SK-N-SH (cell line): ENCODE measurements around the gene SMIM10L2A. TPM values are rescaled to one million over a fixed set of nuclear protein-coding genes. Genes with fewer than 3 reads are reported as not detected.
A peak's percentile ranks its signal among the peaks of the same experiment; 100 is the strongest.
"Not testable (repeated sequence)": the region's sequence is repeated elsewhere in the genome, so short reads cannot be mapped to it uniquely, and the experiment has no call there.

ENCODE experiments used
- CTCF ChIA-PET: fragments of 300-600, 350-600 bp; formaldehyde crosslinking; extraction: SDS; loops from one replicate; lab custom pipeline; 2021; lab: Yijun Ruan, JAX
- POLR2A ChIA-PET: fragments of 350-600 bp; sonication (Branson Sonifier 250); formaldehyde crosslinking; extraction: SDS; loops from one replicate; lab custom pipeline; 2020; ENCODE audit warnings: antibody characterized with exemption, inconsistent platforms; lab: Yijun Ruan, JAX
- DNase-seq: peaks from one replicate; pipeline ENCODE4 v3.0.0; 2012
- H2AFZ ChIP-seq: fragments of 200-600 bp; sonication (generic); 2 replicates; pipeline ENCODE4 v1.8.1; 2016; ENCODE audit warnings: antibody characterized with exemption, mild to moderate bottlenecking, low read depth
- H3F3A ChIP-seq: fragments of 200-600 bp; sonication (generic); replicated peaks from 2 replicates; pipeline ENCODE3; 2016; ENCODE audit warnings: antibody characterized with exemption, mild to moderate bottlenecking; ENCODE audit not compliant: insufficient read depth
- H3K27ac ChIP-seq, 2 experiments: fragments of 200-500 bp in 1 of 2; fragments of 200-600 bp in 1 of 2; sonication (Bioruptor generic) in 1 of 2; sonication (generic), shearing (Covaris generic) in 1 of 2; 2 replicates each; pipeline versions ENCODE4 v1.5.1 to v1.6.1; 2014 to 2016; ENCODE audit warnings: low read depth in 2 of 2, inconsistent platforms in 1 of 2, low read length in 1 of 2, mild to moderate bottlenecking in 1 of 2, mixed read lengths in 1 of 2
- H3K27me3 ChIP-seq: fragments of 200-600 bp; sonication (generic), shearing (Covaris generic); 2 replicates; pipeline ENCODE4 v1.6.1; 2016; ENCODE audit warnings: mixed run types; ENCODE audit not compliant: insufficient read depth
- H3K36me3 ChIP-seq, 2 experiments: fragments of 200-500 bp in 1 of 2; fragments of 200-600 bp in 1 of 2; sonication (Bioruptor generic) in 1 of 2; sonication (generic) in 1 of 2; replicated peaks in 1 of 2; 2 replicates each; pipeline versions ENCODE3 to v1.5.1; 2014 to 2016; ENCODE audit warnings: low read length in 1 of 2, mild to moderate bottlenecking in 1 of 2; ENCODE audit not compliant: insufficient read depth in 2 of 2, control insufficient read depth in 1 of 2
- H3K4me1 ChIP-seq, 2 experiments: fragments of 200-500 bp in 1 of 2; fragments of 200-600 bp in 1 of 2; sonication (Bioruptor generic) in 1 of 2; sonication (generic), shearing (Covaris generic) in 1 of 2; 2 replicates each; pipeline versions ENCODE4 v1.5.1 to v1.6.1; 2014 to 2016; ENCODE audit warnings: low read depth in 1 of 2, low read length in 1 of 2, mixed run types in 1 of 2; ENCODE audit not compliant: insufficient read depth in 2 of 2, control insufficient read depth in 1 of 2
- H3K4me2 ChIP-seq: fragments of 200-600 bp; sonication (generic), shearing (Covaris generic); 2 replicates; pipeline ENCODE4 v1.6.1; 2017; ENCODE audit warnings: mixed run types
- H3K4me3 ChIP-seq, 2 experiments: fragments of 200-500 bp in 1 of 2; fragments of 200-600 bp in 1 of 2; sonication (Bioruptor generic) in 1 of 2; sonication (generic), shearing (Covaris generic) in 1 of 2; 2 replicates each; pipeline versions ENCODE4 v1.5.1 to v1.8.1; 2014 to 2016; ENCODE audit warnings: low read depth in 2 of 2, inconsistent platforms in 1 of 2, low read length in 1 of 2, mild to moderate bottlenecking in 1 of 2, mixed read lengths in 1 of 2, moderate library complexity in 1 of 2
- H3K79me2 ChIP-seq: fragments of 200-600 bp; sonication (generic); 2 replicates; pipeline ENCODE4 v1.8.1; 2017; ENCODE audit warnings: mild to moderate bottlenecking; ENCODE audit not compliant: insufficient read depth
- H3K9ac ChIP-seq: fragments of 200-600 bp; sonication (generic); 2 replicates; pipeline ENCODE4 v1.6.1; 2017; ENCODE audit warnings: mixed run types
- H3K9me2 ChIP-seq: fragments of 200-600 bp; sonication (generic); 2 replicates; pipeline ENCODE4 v1.6.1; 2017; ENCODE audit warnings: mixed run types
- H3K9me3 ChIP-seq: fragments of 200-600 bp; sonication (generic); 2 replicates; pipeline ENCODE4 v1.6.1; 2017; ENCODE audit warnings: mixed run types, mild to moderate bottlenecking, moderate library complexity
- H4K20me1 ChIP-seq: fragments of 200-600 bp; sonication (generic); 2 replicates; pipeline ENCODE4 v1.6.1; 2017; ENCODE audit warnings: mild to moderate bottlenecking, mixed run types; ENCODE audit not compliant: insufficient read depth
- EZH2phosphoT487 ChIP-seq: fragments of 200-600 bp; sonication (generic); IDR thresholded peaks from 2 replicates; pipeline ENCODE4 v1.6.1; 2017; ENCODE audit warnings: low read depth, mixed run types, mild to moderate bottlenecking, antibody characterized with exemption, moderate library complexity, borderline replicate concordance
- RCOR1 ChIP-seq: fragments of 150-350 bp; IDR thresholded peaks from 2 replicates; pipeline ENCODE4 v1.6.1; 2017; ENCODE audit warnings: antibody characterized with exemption, low read length
- SMC3 ChIP-seq: IDR thresholded peaks from 2 replicates; pipeline ENCODE4 v1.6.1; 2012; ENCODE audit warnings: low read depth, low read length, improper control_type of control experiment
- TAF1 ChIP-seq: IDR thresholded peaks from 2 replicates; pipeline ENCODE4 v1.6.1; 2012; ENCODE audit warnings: low read depth, mild to moderate bottlenecking, low read length, moderate library complexity, borderline replicate concordance
- WGBS: methylation state at CpG from one replicate; pipeline ENCODE4 v1.1.6; 2017; ENCODE audit warnings: low lambda C conversion rate; 5-methylcytosine and 5-hydroxymethylcytosine counted together
- polyA plus RNA-seq, 3 experiments: library from polyadenylated mRNA; depleted of rRNA; stranded (reverse); fragments of >200 nt; gene quantifications; 2 replicates each; pipeline ENCODE4 v1.2.3, GENCODE V29; 2012
- TF ChIP-seq, protein P1 (sequence below): IDR thresholded peaks from 2 replicates; pipeline ENCODE4; 2012
- TF ChIP-seq, protein P2 (sequence below): fragments of 200-600 bp; sonication (generic); IDR thresholded peaks from 2 replicates; pipeline ENCODE4 v1.6.1; 2017; ENCODE audit warnings: antibody characterized with exemption, mild to moderate bottlenecking, moderate library complexity
- TF ChIP-seq, protein P3 (sequence below): IDR thresholded peaks from 2 replicates; pipeline ENCODE4 v1.4.0; 2012; ENCODE audit warnings: low read depth, borderline replicate concordance

The SMIM10L2A gene
- polyA plus RNA-seq, 1 of the 3 experiments (the other 2 are of a cell fraction), result 0.15 TPM

DNA sequence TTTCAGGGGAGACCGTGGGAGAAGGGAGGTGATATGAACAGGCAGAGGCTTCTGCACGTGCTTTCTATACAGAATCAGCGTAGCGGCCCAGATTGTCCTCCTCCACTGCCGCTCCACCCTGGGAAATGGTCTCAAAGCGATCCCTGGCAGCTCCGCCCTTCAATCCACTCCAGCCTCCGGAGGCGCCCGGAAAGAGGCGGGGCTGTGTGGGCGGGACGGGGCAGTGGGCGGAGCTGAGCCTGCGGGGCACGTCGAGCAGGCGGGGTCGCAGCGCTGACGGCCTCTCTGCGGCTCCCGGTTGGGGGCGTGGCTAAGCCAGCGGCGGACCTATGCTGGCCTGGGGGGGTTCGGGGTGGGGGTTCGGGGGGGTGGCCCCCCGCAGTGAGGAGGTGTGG lies 210 bp upstream of the SMIM10L2A start:
- Histone ChIP-seq H3K27me3 (no peaks in the 10 kb centered on the region; the same call in 1 of the 2 replicates), H3K36me3 (no peaks in the 10 kb centered on the region), H3K9me3 (no peaks in the 10 kb centered on the region), H3K9ac (no peak overlapping the region), H3K4me3 (peak overlapping the region; percentile 32 to 45; a peak in 3 of 4 replicates), H3F3A (no peaks in the 10 kb centered on the region), H3K4me2 (no peak overlapping the region), H3K9me2 (no peaks in the 10 kb centered on the region), H4K20me1 (no peaks in the 10 kb centered on the region), H3K27ac (no peak overlapping the region), H3K79me2 (no peaks in the 10 kb centered on the region), H2AFZ (no peak overlapping the region), H3K4me1 (no peaks in the 10 kb centered on the region; a peak in 1 of 4 replicates)
- POLR2A ChIA-PET, result no interaction called here
- CTCF ChIA-PET, result no interaction called here
- TF ChIP-seq RCOR1, result no peak
- no peak for TF ChIP-seq EZH2phosphoT487
- TF ChIP-seq, protein P1, sequence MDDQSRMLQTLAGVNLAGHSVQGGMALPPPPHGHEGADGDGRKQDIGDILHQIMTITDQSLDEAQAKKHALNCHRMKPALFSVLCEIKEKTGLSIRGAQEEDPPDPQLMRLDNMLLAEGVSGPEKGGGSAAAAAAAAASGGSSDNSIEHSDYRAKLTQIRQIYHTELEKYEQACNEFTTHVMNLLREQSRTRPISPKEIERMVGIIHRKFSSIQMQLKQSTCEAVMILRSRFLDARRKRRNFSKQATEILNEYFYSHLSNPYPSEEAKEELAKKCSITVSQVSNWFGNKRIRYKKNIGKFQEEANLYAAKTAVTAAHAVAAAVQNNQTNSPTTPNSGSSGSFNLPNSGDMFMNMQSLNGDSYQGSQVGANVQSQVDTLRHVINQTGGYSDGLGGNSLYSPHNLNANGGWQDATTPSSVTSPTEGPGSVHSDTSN, result no peak
- TF ChIP-seq, protein P2, sequence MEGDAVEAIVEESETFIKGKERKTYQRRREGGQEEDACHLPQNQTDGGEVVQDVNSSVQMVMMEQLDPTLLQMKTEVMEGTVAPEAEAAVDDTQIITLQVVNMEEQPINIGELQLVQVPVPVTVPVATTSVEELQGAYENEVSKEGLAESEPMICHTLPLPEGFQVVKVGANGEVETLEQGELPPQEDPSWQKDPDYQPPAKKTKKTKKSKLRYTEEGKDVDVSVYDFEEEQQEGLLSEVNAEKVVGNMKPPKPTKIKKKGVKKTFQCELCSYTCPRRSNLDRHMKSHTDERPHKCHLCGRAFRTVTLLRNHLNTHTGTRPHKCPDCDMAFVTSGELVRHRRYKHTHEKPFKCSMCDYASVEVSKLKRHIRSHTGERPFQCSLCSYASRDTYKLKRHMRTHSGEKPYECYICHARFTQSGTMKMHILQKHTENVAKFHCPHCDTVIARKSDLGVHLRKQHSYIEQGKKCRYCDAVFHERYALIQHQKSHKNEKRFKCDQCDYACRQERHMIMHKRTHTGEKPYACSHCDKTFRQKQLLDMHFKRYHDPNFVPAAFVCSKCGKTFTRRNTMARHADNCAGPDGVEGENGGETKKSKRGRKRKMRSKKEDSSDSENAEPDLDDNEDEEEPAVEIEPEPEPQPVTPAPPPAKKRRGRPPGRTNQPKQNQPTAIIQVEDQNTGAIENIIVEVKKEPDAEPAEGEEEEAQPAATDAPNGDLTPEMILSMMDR, result no peak
- no peak for TF ChIP-seq TAF1
- TF ChIP-seq, protein P3, sequence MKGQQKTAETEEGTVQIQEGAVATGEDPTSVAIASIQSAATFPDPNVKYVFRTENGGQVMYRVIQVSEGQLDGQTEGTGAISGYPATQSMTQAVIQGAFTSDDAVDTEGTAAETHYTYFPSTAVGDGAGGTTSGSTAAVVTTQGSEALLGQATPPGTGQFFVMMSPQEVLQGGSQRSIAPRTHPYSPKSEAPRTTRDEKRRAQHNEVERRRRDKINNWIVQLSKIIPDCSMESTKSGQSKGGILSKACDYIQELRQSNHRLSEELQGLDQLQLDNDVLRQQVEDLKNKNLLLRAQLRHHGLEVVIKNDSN, result no peak
- no peak for TF ChIP-seq SMC3
- WGBS, result 29% methylated on average over 11 of the region's 29 CpGs
- DNase-seq, result peak; percentile 89

DNA sequence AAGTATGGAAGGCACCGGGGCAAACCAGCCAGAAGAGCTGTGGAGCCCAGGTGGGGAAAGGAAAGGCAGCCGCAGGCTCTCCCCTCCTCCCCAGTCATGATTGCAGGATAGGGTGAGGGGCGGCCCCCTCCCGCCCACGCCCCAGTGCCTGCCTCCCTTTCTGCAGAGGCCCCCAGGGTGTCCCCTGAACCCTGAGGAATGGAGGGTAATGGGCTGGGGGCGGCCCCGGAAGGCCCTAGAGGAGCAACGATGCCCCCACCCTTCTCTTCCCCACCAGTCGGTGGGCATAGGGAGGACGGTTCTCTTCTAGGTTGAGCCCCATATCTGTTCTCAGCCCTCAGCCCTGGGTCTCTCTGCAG lies 1.0 kb downstream of the SMIM10L2A start:
- POLR2A ChIA-PET, H3K4me2 ChIP-seq, H3K9me3 ChIP-seq, H3K79me2 ChIP-seq, H4K20me1 ChIP-seq, CTCF ChIA-PET, H3K36me3 ChIP-seq, H3K27me3 ChIP-seq, H3F3A ChIP-seq, DNase-seq, H3K27ac ChIP-seq, H3K4me1 ChIP-seq, H3K9me2 ChIP-seq, H3K9ac ChIP-seq, H2AFZ ChIP-seq: not testable (repeated sequence)
- 39% methylated on average over 4 of the region's 10 CpGs for WGBS
- peak overlapping the region in 1 of 2 experiments; percentile 45; a peak in 1 of 4 replicates for H3K4me3 ChIP-seq

DNA sequence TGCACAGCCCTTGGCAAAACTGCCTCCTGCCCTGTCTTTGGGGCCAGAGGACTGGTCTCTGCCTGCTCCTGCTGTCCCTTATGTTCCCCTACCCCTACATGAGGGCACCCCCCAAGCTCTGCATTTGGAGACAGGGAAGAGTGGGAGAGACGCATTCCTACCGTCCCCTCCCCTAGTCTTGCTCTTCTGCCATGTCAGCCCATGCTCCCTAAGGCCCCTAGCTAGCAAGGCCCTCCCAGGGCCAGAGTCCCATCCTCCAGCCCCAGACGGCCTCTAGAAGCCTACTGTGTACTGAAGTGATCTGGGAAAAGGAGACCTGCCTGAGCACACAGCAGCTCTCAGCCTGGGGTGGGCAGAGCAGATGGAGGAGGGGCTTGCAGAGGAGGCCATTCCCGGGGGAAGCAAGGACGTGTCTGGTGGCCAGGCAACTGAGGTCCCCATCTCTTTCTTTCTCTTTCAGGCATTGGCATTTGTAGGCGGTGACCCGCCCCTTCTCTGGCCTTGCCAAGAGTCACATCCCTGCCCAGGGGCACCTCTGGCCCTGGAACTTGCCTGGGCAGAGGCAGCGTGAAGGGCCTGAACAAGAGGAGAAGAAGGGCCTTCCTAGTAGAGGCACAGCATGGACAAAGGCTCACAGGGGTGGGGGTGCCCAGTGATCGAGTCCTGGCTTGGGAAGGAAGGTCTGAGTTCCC lies 1.6 kb downstream of the SMIM10L2A start:
- H3F3A ChIP-seq, H3K36me3 ChIP-seq, H2AFZ ChIP-seq, H3K27me3 ChIP-seq, H4K20me1 ChIP-seq, H3K9ac ChIP-seq, POLR2A ChIA-PET, H3K9me3 ChIP-seq, H3K4me2 ChIP-seq, CTCF ChIA-PET, H3K9me2 ChIP-seq, H3K27ac ChIP-seq, H3K79me2 ChIP-seq, DNase-seq, H3K4me3 ChIP-seq, H3K4me1 ChIP-seq: not testable (repeated sequence)
- 52% methylated on average over 7 of the region's 9 CpGs for WGBS
